ENCODE data around the gene GJC3.
"Not testable (repeated sequence)": the region's sequence is repeated elsewhere in the genome, so short reads cannot be mapped to it uniquely, and the experiment has no call there.

Gene GJC3

DNA sequence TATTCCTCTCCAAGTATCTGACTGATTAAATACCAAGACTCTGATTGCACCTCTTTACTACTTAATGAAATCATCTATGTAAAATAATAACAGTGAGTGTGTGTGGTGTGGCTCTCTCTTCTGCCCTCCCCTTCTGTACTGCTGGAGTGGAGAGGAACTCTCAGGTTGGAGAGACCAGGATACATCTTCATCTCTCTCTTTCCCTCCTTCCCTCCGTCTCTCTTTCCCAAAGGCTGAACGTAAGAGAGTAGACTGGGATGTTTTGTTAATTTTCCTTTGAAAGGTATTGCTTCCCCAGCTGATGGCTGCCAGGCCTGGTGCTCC is 272 bp upstream of the GJC3 start:
- no peak for DNase-seq (ENCODE audit: low spot score)

DNA sequence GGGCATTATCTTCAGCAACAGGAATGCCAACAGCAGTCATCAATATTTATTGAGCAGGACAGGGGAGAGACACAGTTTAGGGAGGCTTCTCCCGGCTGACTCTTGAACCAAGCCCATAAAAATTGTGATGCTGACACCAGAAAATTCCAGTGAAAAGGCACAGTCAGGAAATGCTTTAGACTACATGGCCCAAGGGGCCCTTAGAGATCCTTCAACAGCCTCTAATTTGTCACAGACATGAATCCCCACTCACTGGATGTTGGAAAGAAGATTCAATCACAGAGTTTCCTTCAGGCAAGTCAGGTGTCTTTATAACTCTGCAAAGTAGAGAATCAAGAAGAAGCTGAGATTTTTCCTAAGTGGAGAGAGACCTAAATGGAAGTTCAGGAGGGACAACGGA is 1.2 kb downstream of the GJC3 start:
- no peak for DNase-seq (ENCODE audit: low spot score)

GRCh38 chr7:99927536-99927935 is 1.9 kb downstream of the GJC3 start:
- no peak for DNase-seq (ENCODE audit: low spot score)

GRCh38 chr7:99926321-99926720 is 3.1 kb downstream of the GJC3 start:
- DNase-seq (ENCODE audit: low spot score) = no peak

DNA sequence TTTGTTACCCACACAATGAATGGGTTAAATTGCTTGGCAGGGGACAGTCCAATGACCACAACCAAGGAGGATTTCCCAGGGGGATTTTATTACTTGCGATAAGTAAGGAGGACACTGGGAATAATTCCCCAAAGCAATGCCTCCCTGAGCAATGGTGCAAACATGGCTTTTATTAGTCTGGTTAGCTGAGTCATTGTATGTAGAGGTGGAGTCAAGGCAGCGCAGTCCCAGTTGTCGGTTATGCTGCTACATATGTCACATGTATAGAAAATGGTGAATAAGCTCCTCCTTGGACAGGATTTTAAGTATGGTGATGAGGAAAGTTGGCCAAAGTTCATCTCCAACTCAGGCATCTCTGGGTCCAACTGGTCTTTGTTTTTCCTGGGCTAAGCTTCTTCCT is 6.2 kb downstream of the GJC3 start:
- DNase-seq (ENCODE audit: low spot score) = no peak

DNA sequence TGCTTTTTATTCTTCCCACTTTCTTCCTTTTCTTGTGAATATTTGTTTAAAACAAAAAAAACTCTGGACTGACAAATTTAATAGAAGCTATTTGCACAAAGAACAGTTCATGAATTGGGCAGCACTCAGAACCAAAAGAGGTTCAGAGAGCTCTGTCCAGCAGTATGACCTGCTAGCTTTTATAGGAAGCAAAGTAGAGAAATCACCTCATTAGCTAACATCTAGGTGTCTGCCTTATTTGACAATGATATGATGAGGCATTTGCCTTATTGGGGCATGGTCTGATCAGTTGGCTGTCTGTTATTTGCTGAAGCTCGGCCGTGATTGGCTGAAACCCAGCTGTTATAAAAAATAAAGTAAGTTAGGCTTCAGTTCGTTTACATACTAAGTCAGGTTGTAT is 9.3 kb downstream of the GJC3 start:
- no peak for DNase-seq (ENCODE audit: low spot score)

DNA sequence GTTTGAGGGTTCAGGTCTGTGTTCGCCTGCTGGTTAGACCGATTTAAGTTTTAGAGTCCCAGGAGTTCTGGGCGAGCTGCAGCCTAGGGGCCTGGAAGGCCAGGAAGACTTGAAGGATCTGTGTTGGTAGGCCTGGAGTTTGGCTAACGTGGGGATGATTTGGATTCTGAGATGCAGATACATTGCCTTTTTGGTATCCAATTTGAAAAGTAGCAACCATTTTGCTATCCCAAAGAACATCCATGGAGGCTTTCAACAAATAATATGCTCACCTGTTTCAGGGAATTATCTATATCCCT is 9.7 kb downstream of the GJC3 start:
- no peak for DNase-seq (ENCODE audit: low spot score)

DNA sequence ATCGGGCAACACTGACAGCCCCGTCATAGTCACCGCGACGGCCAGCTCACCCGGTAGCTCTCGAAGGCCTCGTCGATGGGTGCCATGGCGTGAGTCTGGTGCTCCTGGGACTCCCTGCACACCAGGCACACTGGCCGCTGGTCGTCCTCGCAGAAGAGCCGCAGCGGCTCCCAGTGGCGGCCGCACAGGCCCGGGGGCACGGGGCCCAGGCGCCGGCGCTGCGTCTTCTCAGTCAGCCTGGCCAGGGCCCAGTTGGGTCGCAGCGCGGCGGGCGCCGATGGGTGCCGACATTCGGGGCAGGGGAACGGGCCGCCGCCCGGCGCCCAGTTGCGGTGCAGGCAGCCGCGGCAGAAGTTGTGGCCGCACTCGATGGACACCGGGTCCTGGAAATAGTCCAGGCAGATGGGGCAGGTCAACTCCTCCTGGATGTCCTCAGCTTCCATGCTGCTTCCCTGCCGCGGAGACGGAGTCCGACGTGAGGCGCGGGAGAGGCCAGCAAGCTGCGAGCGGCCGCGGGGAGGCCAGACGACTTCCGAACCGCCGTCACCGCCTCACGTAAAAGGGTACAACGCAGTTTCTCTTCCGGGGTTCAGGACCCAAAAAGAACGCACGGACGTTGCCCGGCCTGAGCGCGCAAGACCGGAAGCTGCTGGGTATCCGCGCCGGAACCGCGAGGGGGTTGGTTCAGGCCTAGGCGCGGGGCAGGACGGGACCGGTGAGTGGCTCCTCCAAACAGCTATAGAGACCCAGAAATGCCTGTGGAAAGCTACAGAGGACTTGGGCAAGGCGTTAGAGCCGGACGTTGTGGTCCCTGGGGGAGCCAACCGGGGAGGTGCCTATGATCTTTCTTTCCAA is 10.2 kb downstream of the GJC3 start, which contains the start of gene TRIM4:
Gene TRIM4 (minus strand): TSS at position 572 of the 855 bp plus-strand sequence. CDS start 129 bp downstream, at position 443.
- peak; percentile 93 for DNase-seq (ENCODE audit: low spot score)

DNA sequence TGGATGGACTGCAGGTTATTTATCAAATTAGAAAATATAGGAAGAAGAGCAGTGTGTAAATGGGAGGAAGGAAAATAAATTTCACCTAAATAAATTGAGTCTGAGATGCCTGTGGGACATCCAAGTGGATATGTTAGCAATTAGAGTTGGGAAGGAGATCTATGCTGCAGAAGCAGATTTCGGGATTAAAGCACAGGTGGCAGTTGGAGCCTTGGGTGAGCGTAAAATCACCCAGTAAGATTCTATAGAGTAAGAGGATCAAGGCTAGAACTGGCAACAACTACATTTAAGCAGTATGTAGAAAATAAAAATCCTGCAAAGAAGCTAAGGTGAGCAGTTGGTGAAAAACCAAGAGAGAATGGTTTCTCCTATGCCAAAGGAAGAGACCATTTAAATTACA is 18.4 kb downstream of the GJC3 start:
- DNase-seq (ENCODE audit: low spot score) = peak; percentile 59

DNA sequence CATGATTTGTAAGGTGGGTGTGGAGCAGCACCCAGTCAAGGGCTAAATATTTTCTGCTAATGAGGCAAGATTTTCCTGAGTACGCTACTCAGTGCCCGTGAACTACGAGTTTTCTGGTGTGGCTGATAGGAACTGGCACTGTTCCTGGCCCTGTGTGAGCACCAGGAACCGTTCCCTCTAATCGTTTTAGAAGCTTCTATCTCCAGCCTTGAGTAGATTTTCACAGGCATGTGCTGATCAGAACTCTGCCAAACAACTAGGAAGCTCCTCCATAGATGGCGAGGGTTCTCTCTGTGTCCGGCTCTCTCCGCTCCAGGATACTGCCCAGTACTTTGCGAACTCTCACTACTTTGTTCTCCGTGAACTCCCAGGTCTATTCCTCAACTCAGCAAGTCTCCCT is 27.8 kb downstream of the GJC3 start:
- DNase-seq (ENCODE audit: low spot score) = no peak

DNA sequence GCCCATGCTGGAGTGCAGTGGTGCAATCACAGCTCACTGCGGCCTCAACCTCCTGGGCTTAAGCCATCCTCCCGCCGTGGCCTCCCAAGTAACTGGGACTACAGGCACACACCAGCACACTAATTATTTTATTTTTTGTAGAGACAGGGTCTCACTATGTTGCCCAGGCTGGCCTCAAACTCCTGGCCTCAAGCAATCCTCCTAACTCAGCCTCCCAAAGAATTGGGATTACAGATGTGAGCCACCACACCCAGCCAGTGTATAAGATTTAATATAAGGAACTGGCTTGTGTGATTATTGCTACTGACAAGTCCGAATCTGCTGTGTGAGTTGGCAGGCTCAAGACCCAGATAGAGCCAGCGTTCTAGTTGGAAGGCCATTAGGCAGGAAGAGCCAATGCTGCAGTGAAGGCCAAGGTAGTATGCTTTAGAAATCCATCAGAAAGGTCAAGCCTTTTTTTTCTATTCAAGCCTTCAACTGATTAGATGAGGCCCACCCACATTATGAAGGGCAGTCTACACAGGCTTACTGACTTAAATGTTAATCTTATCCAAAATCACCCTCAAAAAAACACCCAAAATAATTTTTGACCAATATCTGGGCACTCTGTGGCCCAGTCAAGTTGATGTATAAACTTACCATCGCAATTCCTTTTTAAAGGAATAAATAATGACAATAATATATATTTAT is 29.4 kb downstream of the GJC3 start:
- DNase-seq (ENCODE audit: low spot score) = no peak

DNA sequence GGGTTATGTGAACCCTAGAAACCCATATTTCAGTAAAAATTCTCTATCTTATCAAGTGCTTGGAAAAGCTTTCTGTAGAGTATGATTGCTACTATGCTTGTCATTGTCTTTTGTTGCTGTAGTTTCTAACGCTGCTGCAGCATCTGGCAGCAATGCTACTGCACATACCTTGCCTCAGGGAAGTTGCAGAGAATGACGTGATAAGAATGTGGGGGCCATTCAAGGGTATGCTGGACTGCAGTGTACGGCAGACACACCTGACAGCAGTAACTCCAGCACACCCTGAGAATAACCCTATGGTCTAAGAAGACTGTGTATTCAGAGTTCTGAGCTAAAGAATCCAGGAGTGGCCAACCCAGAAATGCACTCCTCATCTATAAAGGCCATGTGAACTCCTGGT is 30.6 kb downstream of the GJC3 start:
- no peak for DNase-seq (ENCODE audit: low spot score)

DNA sequence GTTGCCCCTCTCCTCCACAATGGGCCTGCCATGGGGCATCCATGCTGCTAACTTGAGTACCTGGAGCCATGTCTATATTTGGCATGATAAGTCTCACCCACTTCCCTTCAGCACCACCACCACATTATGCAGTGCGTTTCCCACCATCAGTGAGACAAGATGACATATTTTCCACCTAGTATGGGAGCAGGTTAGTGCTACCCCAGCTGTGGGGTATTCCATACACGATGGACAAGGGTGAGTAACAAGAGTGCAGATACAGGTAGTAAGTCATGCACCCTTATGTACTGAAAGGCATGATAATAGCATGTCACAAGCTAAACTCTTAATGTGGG is 31.4 kb downstream of the GJC3 start:
- no peak for DNase-seq (ENCODE audit: low spot score)

DNA sequence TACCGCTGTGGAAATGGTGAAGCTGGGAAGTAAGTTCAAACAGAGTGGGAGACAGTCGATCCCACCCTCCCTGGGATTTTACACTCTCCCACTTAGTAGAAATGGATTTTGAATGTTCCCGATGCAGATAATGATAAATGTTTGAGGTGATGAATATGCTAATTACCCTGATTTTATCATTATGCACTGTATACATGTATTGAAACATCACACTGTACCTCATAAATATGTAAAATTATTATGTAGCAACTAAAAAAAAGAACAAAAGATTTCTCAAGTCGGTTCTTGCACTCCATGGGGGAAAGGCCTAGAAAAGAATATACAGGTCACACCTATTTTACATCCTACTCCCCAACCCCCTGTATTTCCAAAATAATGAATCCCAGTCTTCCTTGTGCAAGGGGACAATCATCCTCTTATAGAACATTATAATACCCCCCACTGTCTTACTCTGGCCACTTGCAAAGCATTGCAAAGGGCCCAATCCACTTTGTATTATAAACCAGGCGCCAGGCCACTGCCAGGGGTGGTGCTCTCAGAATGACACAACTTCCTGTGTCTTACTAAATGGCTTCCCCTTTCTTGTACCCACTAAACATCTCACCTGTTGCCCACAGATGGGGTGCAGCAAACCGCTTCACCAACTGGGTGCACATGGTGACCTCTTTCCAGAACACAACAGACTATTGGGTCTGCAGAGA is 31.9 kb downstream of the GJC3 start:
- no peak for DNase-seq (ENCODE audit: low spot score)

DNA sequence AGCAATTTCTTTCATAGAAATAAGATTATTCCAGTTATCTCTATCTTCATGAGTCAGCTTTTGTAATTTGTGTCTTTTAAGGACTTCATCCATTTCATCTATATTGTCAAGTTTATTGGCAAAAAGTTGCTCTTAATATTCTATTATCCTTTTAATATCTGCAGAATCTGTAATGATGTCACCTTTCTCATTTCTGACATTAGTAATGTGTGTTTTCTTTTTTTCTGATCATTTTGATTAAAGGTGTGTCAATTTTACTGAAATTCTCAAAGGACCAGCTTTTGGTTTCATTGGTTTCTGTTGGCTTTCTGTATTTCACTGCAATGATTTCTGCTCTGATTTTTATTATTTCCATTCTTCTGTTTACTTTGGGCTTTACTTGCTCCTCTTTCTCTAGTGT is 34.7 kb downstream of the GJC3 start:
- no peak for DNase-seq (ENCODE audit: low spot score)

GRCh38 chr7:99893280-99893679 is 36.1 kb downstream of the GJC3 start:
- DNase-seq (ENCODE audit: low spot score) = no peak

DNA sequence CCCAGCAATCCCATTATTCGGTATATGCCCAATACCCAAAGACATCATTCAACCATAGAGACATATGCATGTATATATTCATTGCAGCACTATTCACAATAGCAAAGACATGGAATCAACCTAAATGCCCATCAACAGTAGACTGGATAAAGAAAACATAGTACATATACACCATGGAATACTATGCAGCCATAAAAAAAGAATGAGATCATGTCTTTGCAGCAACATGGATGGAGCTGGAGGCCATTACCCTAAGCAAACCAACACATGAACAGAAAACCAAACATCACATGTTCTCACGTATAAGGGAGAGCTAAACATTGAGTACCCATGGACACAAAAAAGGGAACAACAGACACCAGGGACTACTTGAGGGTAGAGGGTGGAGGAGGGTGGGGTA is 39.1 kb downstream of the GJC3 start:
- DNase-seq (ENCODE audit: low spot score) = not testable (repeated sequence)

DNA sequence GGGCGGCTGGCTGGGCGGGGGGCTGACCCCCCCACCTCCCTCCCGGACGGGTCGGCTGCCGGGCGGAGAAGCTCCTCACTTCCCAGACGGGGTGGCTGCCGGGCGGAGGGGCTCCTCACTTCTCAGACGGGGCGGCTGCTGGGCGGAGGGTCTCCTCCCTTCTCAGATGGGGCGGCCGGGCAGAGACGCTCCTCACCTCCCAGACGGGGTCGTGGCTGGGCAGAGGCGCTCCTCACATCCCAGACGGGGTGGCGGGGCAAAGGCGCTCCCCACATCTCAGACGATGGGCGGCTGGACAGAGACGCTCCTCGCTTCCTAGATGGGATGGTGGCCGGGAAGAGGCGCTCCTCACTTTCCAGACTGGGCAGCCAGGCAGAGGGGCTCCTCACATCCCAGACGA is 41.1 kb downstream of the GJC3 start:
- not testable (repeated sequence) for DNase-seq (ENCODE audit: low spot score)

DNA sequence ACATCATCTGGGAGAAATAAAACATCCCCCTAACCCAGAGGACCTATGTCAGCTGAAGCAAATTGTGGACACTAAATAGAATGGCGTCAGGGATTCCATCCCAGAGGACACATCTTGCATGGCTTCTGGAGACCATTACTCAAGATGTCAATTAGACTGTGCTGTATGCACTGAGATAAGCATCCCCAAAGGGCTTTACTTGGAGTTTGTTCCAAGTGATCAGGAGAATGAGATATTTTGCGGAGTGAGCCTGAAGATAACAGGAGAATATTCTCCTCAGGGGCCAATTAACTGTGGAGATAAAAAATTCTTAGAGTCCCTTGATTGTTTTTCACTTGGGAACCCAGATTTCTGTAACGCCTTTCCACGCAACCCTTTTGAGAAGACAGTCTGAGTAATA is 48.0 kb downstream of the GJC3 start:
- no peak for DNase-seq (ENCODE audit: low spot score)

DNA sequence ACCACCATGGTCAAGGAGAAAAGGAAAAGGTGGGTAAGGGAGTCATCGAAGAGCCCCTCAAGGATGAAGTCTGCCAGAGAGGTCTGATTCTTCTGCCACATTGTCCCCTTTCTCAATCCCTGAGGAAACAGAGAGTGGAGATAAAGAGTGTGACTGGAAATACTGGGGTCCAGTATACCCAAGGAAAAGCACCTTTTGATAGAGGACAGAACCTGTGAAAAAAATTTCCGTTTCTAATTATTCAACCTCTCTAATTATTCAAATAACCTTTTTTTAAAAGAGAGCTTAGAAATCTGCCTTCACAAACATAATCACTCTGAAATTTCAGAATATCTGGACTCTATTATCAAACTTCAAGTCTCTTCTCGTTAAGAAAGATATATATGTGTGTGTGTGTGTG is 52.5 kb downstream of the GJC3 start, which contains the start of gene OR2AE1:
Gene OR2AE1 (minus strand): TSS at position 101 of the 400 bp plus-strand sequence. CDS start 0 bp downstream, at position 101.
- no peak for DNase-seq (ENCODE audit: low spot score)

DNA sequence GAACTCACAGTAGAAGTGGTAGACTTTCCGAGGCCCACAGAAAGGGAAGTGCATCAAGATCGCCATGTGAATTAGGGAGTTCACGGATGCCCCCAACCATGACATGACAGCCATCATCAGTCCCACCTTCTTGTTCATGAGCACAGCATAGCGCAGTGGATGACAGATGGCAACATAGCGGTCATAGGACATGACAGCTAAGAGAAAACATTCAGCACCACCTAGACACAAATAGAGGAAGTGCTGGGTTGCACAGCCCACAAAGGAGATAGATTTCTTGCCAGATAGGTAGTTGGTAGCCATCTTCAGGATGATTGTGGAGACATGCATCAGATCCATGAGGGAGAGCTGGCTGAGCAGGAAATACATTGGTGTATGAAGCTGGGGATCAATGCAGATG is 52.9 kb downstream of the GJC3 start:
- no peak for DNase-seq (ENCODE audit: low spot score)
